PC-9 (cell line): ENCODE data around the gene IGF1. TPM values are rescaled to one million over a fixed set of nuclear protein-coding genes. Genes with fewer than 3 reads are reported as not detected.

Source experiments
- BruUV-seq: library from RNA; stranded (reverse); fragments of 400-500 nt; replicated peaks from 2 replicates; lab custom pipeline; 2021; lab: Mats Ljungman, UMichigan
- CTCF ChIA-PET: fragments of 300-600 bp; sonication (Branson Sonifier 250); formaldehyde crosslinking; loops from one replicate; lab custom pipeline; 2022; ENCODE audit warnings: antibody characterized with exemption; lab: Charles Lee
- POLR2A ChIA-PET: fragments of 300-600 bp; sonication (Branson Sonifier 250); formaldehyde crosslinking; loops from one replicate; lab custom pipeline; 2022; ENCODE audit warnings: antibody characterized with exemption; ENCODE audit not compliant: unreplicated experiment; lab: Charles Lee
- DNase-seq, 2 experiments: peaks; one replicate each; pipeline versions ENCODE4 v3.0.0 to v3.0.0-alpha.2; 2015 to 2022; ENCODE audit warnings: mixed read lengths in 1 of 2
- H2AFZ ChIP-seq: fragments of 200-600 bp; sonication (generic); 2 replicates; pipeline ENCODE4 v1.8.1; 2017; ENCODE audit warnings: antibody characterized with exemption
- H3F3A ChIP-seq: fragments of 200-600 bp; sonication (generic); 2 replicates; pipeline ENCODE4 v1.8.1; 2017; ENCODE audit warnings: antibody characterized with exemption, mild to moderate bottlenecking, low read depth; ENCODE audit not compliant: insufficient read depth
- H3K27ac ChIP-seq: fragments of 200-600 bp; sonication (generic); 2 replicates; pipeline ENCODE4 v1.6.1; 2016; ENCODE audit warnings: mixed run types
- H3K27me3 ChIP-seq: fragments of 200-600 bp; sonication (generic); 2 replicates; pipeline ENCODE4 v1.6.1; 2016; ENCODE audit warnings: low read depth, mixed run types; ENCODE audit not compliant: insufficient read depth
- H3K36me3 ChIP-seq: fragments of 200-600 bp; sonication (generic); 2 replicates; pipeline ENCODE4 v1.6.1; 2016; ENCODE audit warnings: low read depth, mixed run types
- H3K4me1 ChIP-seq: fragments of 200-600 bp; sonication (generic); replicated peaks from 2 replicates; pipeline ENCODE4 v1.6.1; 2016; ENCODE audit warnings: mixed run types; ENCODE audit not compliant: insufficient read depth
- H3K4me2 ChIP-seq: fragments of 200-600 bp; sonication (generic); 2 replicates; pipeline ENCODE4 v1.6.1; 2017; ENCODE audit warnings: mixed run types
- H3K4me3 ChIP-seq: fragments of 200-600 bp; sonication (generic); 2 replicates; pipeline ENCODE4 v1.6.1; 2016; ENCODE audit warnings: mixed run types
- H3K79me2 ChIP-seq: fragments of 200-600 bp; sonication (generic); 2 replicates; pipeline ENCODE4 v1.6.1; 2017; ENCODE audit warnings: low read depth, mixed run types
- H3K9me2 ChIP-seq: fragments of 200-600 bp; sonication (generic); 2 replicates; pipeline ENCODE4 v1.8.1; 2017; ENCODE audit warnings: mild to moderate bottlenecking; ENCODE audit not compliant: insufficient read depth
- H3K9me3 ChIP-seq: fragments of 200-600 bp; sonication (generic); 2 replicates; pipeline ENCODE4 v1.8.1; 2016; ENCODE audit warnings: low read depth; ENCODE audit not compliant: insufficient read depth
- H4K20me1 ChIP-seq: fragments of 200-600 bp; sonication (generic); 2 replicates; pipeline ENCODE4 v1.8.1; 2017; ENCODE audit not compliant: insufficient read depth
- CTCF ChIP-seq: fragments of 200-600 bp; sonication (generic); conservative IDR thresholded peaks from 2 replicates; pipeline ENCODE4 v1.6.1; 2017; ENCODE audit warnings: mixed run types, antibody characterized with exemption, mild to moderate bottlenecking, moderate library complexity
- EZH2 ChIP-seq: fragments of 200-600 bp; sonication (generic); IDR thresholded peaks from 2 replicates; pipeline ENCODE4 v1.8.0; 2017; ENCODE audit warnings: antibody characterized with exemption, low read depth
- intact Hi-C: fragments of 100-400 bp; cut with micrococcal nuclease; formaldehyde crosslinking; loops from one replicate; pipeline ENCODE4 v1.10.0; 2022; ENCODE audit not compliant: unreplicated experiment
- total RNA-seq: library from RNA; stranded (reverse); gene quantifications from 2 replicates; pipeline ENCODE4 v1.2.3, GENCODE V29; 2021

The IGF1 gene
- total RNA-seq, 1 experiment from 2014 or later = not detected

DNA sequence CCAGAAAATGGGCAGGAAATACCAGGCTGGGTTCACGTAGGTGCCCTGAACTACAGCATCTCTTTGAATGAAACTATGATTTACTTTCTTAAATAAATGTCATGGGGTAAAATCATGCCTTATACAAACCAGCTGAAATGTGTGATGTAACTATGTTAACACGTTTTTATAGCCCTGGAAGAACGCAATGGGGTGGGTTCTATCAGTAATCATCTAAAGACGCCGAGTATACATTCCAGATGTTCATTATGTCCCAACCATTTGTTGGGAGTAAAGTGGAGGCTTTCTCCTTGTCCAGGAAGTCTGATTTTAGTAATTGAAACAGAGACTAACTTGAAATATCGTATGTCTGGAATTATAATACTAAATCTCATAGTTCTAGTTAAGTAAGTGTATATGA lies 16.2 kb upstream of the IGF1 start:
- H3K79me2 ChIP-seq = no peaks in the 10 kb centered on the region
- no peak overlapping the region for H3K4me3 ChIP-seq
- no peaks in the 10 kb centered on the region for H4K20me1 ChIP-seq
- H3K27me3 ChIP-seq = no peaks in the 10 kb centered on the region
- H3K9me2 ChIP-seq = no peaks in the 10 kb centered on the region
- H2AFZ ChIP-seq = no peak overlapping the region
- no peaks in the 10 kb centered on the region for H3K4me1 ChIP-seq
- ChIA-PET CTCF (no interaction called here), POLR2A (no interaction called here)
- H3K36me3 ChIP-seq = no peaks in the 10 kb centered on the region
- H3K9me3 ChIP-seq = no peaks in the 10 kb centered on the region
- BruUV-seq = no TSS peak
- H3F3A ChIP-seq = no peaks in the 10 kb centered on the region
- H3K4me2 ChIP-seq = no peak overlapping the region
- H3K27ac ChIP-seq = no peak overlapping the region
- no peak for DNase-seq
- TF ChIP-seq EZH2 = no peak
- no peak for TF ChIP-seq CTCF
- intact Hi-C loops = no loop called here

- Histone ChIP-seq H3K4me2 (no peak overlapping the region), H3K9me3 (no peaks in the 10 kb centered on the region), H2AFZ (no peak overlapping the region), H3K27ac (no peak overlapping the region), H3K4me3 (no peak overlapping the region), H3K9me2 (no peaks in the 10 kb centered on the region), H3K27me3 (no peaks in the 10 kb centered on the region), H4K20me1 (no peaks in the 10 kb centered on the region), H3K79me2 (no peaks in the 10 kb centered on the region), H3K4me1 (0 out of 2 replicates have a peak, but pooled peaks cover 4% of the 10 kb centered on the region), H3F3A (no peaks in the 10 kb centered on the region), H3K36me3 (no peaks in the 10 kb centered on the region)
- no TSS peak for BruUV-seq
- ChIA-PET POLR2A (no interaction called here), CTCF (no interaction called here)
- DNase-seq = no peak
- TF ChIP-seq EZH2 = no peak
- TF ChIP-seq CTCF = no peak
- intact Hi-C loops = loop anchor here (10.0 kb wide), 1 partner anchor 552 kb away; no protein-coding TSS in a partner anchor
Measured at GRCh38 chr12:102487226-102487625, 6.9 kb upstream of the IGF1 start.

- CTCF ChIA-PET = no interaction called here
Measured at GRCh38 chr12:102486153-102486552, 5.8 kb upstream of the IGF1 start.

More at GRCh38 chr12:102486153-102486552, 5.8 kb upstream of the IGF1 start:
- no peak for TF ChIP-seq EZH2
- TF ChIP-seq CTCF = no peak
- Histone ChIP-seq H3K4me2 (no peak overlapping the region), H3K4me1 (0 out of 2 replicates have a peak, but pooled peaks cover 4% of the 10 kb centered on the region), H3K27ac (no peak overlapping the region), H3K36me3 (no peaks in the 10 kb centered on the region), H3K4me3 (no peak overlapping the region), H3F3A (no peaks in the 10 kb centered on the region), H3K27me3 (no peaks in the 10 kb centered on the region), H3K9me2 (no peaks in the 10 kb centered on the region), H3K9me3 (no peaks in the 10 kb centered on the region), H4K20me1 (no peaks in the 10 kb centered on the region), H3K79me2 (no peaks in the 10 kb centered on the region), H2AFZ (no peak overlapping the region)
- intact Hi-C loops = loop anchor here (10.0 kb wide), 1 partner anchor 551 kb away; no protein-coding TSS in a partner anchor
- POLR2A ChIA-PET = no interaction called here
- no TSS peak for BruUV-seq
- DNase-seq = no peak
